ENCODE results near the gene MTHFD2. TPM values are rescaled to one million over a fixed set of nuclear protein-coding genes. Genes with fewer than 3 reads are reported as not detected.

Gene MTHFD2
- polyA plus RNA-seq, 3 donors = 24.1 to 39.4 (median 38.5) TPM

DNA sequence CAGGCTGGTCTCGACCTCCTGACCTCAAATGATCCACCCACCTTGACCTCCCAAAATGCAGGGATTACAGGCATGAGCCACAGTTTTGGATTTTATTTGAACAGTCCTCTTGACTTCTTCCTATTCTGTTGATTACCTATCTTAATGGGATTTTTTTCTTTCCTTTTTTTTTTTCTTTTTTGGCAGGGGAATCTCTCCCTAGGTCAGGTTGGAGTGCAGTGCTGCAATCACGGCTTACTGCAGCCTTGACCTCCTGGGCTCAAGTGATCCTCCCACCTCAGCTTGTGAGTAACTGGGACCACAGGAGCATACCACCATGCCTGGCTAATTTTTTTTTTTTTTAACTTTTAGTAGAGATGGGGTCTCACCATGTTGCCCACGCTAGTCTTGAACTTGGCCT lies 2.8 kb downstream of the MTHFD2 start:
- no peaks in the 10 kb centered on the region for H3K9me3 ChIP-seq (replicated peaks in 1 of 2; ENCODE audit: control insufficient read depth in 1 of 2, insufficient read depth in 1 of 2, low read length in 2 of 2)
- TF ChIP-seq, protein P1, sequence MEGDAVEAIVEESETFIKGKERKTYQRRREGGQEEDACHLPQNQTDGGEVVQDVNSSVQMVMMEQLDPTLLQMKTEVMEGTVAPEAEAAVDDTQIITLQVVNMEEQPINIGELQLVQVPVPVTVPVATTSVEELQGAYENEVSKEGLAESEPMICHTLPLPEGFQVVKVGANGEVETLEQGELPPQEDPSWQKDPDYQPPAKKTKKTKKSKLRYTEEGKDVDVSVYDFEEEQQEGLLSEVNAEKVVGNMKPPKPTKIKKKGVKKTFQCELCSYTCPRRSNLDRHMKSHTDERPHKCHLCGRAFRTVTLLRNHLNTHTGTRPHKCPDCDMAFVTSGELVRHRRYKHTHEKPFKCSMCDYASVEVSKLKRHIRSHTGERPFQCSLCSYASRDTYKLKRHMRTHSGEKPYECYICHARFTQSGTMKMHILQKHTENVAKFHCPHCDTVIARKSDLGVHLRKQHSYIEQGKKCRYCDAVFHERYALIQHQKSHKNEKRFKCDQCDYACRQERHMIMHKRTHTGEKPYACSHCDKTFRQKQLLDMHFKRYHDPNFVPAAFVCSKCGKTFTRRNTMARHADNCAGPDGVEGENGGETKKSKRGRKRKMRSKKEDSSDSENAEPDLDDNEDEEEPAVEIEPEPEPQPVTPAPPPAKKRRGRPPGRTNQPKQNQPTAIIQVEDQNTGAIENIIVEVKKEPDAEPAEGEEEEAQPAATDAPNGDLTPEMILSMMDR (IDR thresholded peaks at IDR 0.05) = no peak
- peak overlapping the region in 2 of 7 donors; percentile 1 to 52 for H3K27ac Mint-ChIP-seq
- H3K27ac ChIP-seq (ENCODE audit: low read depth in 1 of 2, low read length in 2 of 2) = no peak overlapping the region
- no peak overlapping the region for H3K9ac ChIP-seq (ENCODE audit: insufficient read depth, low read length, poor library complexity, severe bottlenecking)
- H3K4me2 ChIP-seq (replicated peaks; ENCODE audit: extremely low read depth, low read length, poor library complexity, severe bottlenecking) = no peak overlapping the region
- peaks cover 12 to 23% of the 10 kb centered on the region in 2 donors for H3K36me3 Mint-ChIP-seq
- H4K20me1 ChIP-seq (ENCODE audit: insufficient read depth, low read length) = peaks cover 59% of the 10 kb centered on the region
- peaks cover 0 to 5% (median 0%) of the 10 kb centered on the region in 7 donors for H3K9me3 Mint-ChIP-seq
- H3K27me3 Mint-ChIP-seq (ENCODE audit: low read depth in 3 of 3) = peaks cover 0 to 3% (median 1%) of the 10 kb centered on the region in 3 donors
- H3K4me3 ChIP-seq (replicated peaks in 1 of 3; ENCODE audit: low read depth in 2 of 3, low read length in 3 of 3) = no peak overlapping the region
- no peak for DNase-seq
- peaks cover 36 to 54% of the 10 kb centered on the region in 2 donors for H3K4me1 ChIP-seq (ENCODE audit: control insufficient read depth in 1 of 2, insufficient read depth in 2 of 2, low read length in 2 of 2)
- H3K4me3 Mint-ChIP-seq = no peak overlapping the region
- H3K36me3 ChIP-seq (replicated peaks in 1 of 2; ENCODE audit: control insufficient read depth in 1 of 2, insufficient read depth in 2 of 2, low read length in 2 of 2) = peaks cover 3 to 24% of the 10 kb centered on the region in 2 donors
- no peak overlapping the region for H2AFZ ChIP-seq (ENCODE audit: insufficient read depth, low read depth, low read length, poor library complexity, severe bottlenecking)
- H3K79me2 ChIP-seq (ENCODE audit: insufficient read depth, low read length) = peaks cover 76% of the 10 kb centered on the region
- WGBS (ENCODE audit: insufficient coverage) = 100% methylated on average over 1 of the region's 3 CpGs
- intact Hi-C loops (cut with micrococcal nuclease) = no loop called here
- H3K4me1 Mint-ChIP-seq = peaks cover 55% of the 10 kb centered on the region
- H3K27me3 ChIP-seq (ENCODE audit: control insufficient read depth in 2 of 2, insufficient read depth in 2 of 2, low read length in 2 of 2) = no peaks in the 10 kb centered on the region

DNA sequence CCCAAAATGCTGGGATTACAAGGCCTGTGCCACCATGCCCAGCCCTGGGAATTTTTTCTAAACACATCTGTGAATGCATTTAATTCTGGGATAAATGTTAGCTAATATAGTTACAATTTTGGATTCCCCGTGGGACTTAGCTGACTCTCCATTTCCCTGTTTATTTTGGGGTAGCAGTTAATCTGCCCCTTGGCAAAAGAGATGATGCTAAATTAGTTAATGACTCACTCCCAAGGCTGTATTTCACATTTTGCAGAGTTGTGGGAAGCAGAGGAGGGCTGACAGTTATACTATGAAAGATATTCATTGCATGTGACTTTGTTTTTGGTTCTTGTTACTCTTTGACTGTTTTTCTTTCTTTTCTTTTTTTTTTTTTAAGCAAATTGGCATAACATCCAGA lies 3.2 kb downstream of the MTHFD2 start:
- TF ChIP-seq, protein P1 (IDR thresholded peaks at IDR 0.05) = no peak
- Histone ChIP-seq H3K27me3 (ENCODE audit: control insufficient read depth in 2 of 2, insufficient read depth in 2 of 2, low read length in 2 of 2) (no peaks in the 10 kb centered on the region), H3K9me3 (replicated peaks in 1 of 2; ENCODE audit: control insufficient read depth in 1 of 2, insufficient read depth in 1 of 2, low read length in 2 of 2) (no peaks in the 10 kb centered on the region), H4K20me1 (ENCODE audit: insufficient read depth, low read length) (peaks cover 62% of the 10 kb centered on the region), H3K4me3 (replicated peaks in 1 of 3; ENCODE audit: low read depth in 2 of 3, low read length in 3 of 3) (no peak overlapping the region), H3K4me2 (replicated peaks; ENCODE audit: extremely low read depth, low read length, poor library complexity, severe bottlenecking) (no peak overlapping the region), H3K4me1 (ENCODE audit: control insufficient read depth in 1 of 2, insufficient read depth in 2 of 2, low read length in 2 of 2) (peaks cover 40 to 58% of the 10 kb centered on the region in 2 donors), H3K36me3 (replicated peaks in 1 of 2; ENCODE audit: control insufficient read depth in 1 of 2, insufficient read depth in 2 of 2, low read length in 2 of 2) (peaks cover 3 to 24% of the 10 kb centered on the region in 2 donors), H2AFZ (ENCODE audit: insufficient read depth, low read depth, low read length, poor library complexity, severe bottlenecking) (no peak overlapping the region), H3K27ac (ENCODE audit: low read depth in 1 of 2, low read length in 2 of 2) (no peak overlapping the region), H3K9ac (ENCODE audit: insufficient read depth, low read length, poor library complexity, severe bottlenecking) (no peak overlapping the region), H3K79me2 (ENCODE audit: insufficient read depth, low read length) (peaks cover 80% of the 10 kb centered on the region)
- H3K36me3 Mint-ChIP-seq = peaks cover 12 to 25% of the 10 kb centered on the region in 2 donors
- H3K27me3 Mint-ChIP-seq (ENCODE audit: low read depth in 3 of 3) = peaks cover 0 to 3% (median 1%) of the 10 kb centered on the region in 3 donors
- DNase-seq = no peak
- intact Hi-C loops (cut with micrococcal nuclease) = no loop called here
- H3K9me3 Mint-ChIP-seq = peaks cover 0 to 5% (median 0%) of the 10 kb centered on the region in 7 donors
- peaks cover 59% of the 10 kb centered on the region for H3K4me1 Mint-ChIP-seq
- H3K4me3 Mint-ChIP-seq = no peak overlapping the region
- no CpG with 5 or more reads among the region's 1 CpG for WGBS (ENCODE audit: insufficient coverage)
- peak overlapping the region in 1 of 7 donors; percentile 43 for H3K27ac Mint-ChIP-seq
